Neural cell (in vitro differentiated cells): ENCODE measurements around the gene TRIM56.

ENCODE experiments used
- EP300 ChIP-seq: fragments of 450-650 bp; conservative IDR thresholded peaks from 2 replicates; pipeline ENCODE4 v1.6.1; 2014; ENCODE audit warnings: antibody characterized with exemption, mild to moderate bottlenecking, moderate library complexity; ENCODE audit not compliant: poor library complexity, severe bottlenecking
- EZH2 ChIP-seq: fragments of 200-600, 300-800 bp; shearing (Covaris generic), sonication (generic); IDR thresholded peaks from 2 replicates; pipeline ENCODE4 v1.6.1; 2014; ENCODE audit warnings: antibody characterized with exemption, low read length, borderline replicate concordance, mild to moderate bottlenecking; ENCODE audit not compliant: insufficient read depth, poor library complexity, severe bottlenecking
- MXI1 ChIP-seq: fragments of 450-650 bp; conservative IDR thresholded peaks from 2 replicates; pipeline ENCODE4 v1.6.1; 2014; ENCODE audit warnings: antibody characterized with exemption, mild to moderate bottlenecking; ENCODE audit not compliant: poor library complexity, severe bottlenecking
- TF ChIP-seq, protein P1 (sequence below): fragments of 450-650 bp; IDR thresholded peaks from 2 replicates; pipeline ENCODE4 v1.5.1; 2014; ENCODE audit warnings: antibody characterized with exemption, mild to moderate bottlenecking, moderate library complexity; ENCODE audit not compliant: poor library complexity, severe bottlenecking
- TF ChIP-seq, protein P2 (sequence below): IDR thresholded peaks from 2 replicates; pipeline ENCODE4 v1.6.1; 2012; ENCODE audit warnings: borderline replicate concordance

DNA sequence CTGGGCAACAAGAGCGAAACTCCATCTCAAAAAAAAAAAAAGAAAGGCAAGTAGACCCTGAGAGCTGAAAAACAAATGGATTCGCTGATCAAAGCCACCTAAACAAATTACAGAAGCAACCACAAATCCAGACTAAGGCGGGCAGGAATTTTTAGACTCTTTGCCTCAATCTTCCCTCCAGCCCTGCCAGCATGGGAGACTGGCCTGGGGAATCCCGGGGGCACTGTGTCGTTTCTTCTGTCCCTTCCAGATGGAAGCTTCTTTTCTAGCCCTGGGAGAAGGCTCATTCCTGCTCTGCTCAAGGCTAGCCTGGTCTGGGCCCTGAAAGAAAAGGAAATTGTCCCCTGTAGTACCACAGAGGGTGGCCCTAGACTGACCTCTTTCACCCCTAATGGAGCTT is 26.0 kb downstream of the TRIM56 start:
- TF ChIP-seq MXI1 (no peak), EZH2 (no peak), EP300 (no peak)
- TF ChIP-seq, protein P1, sequence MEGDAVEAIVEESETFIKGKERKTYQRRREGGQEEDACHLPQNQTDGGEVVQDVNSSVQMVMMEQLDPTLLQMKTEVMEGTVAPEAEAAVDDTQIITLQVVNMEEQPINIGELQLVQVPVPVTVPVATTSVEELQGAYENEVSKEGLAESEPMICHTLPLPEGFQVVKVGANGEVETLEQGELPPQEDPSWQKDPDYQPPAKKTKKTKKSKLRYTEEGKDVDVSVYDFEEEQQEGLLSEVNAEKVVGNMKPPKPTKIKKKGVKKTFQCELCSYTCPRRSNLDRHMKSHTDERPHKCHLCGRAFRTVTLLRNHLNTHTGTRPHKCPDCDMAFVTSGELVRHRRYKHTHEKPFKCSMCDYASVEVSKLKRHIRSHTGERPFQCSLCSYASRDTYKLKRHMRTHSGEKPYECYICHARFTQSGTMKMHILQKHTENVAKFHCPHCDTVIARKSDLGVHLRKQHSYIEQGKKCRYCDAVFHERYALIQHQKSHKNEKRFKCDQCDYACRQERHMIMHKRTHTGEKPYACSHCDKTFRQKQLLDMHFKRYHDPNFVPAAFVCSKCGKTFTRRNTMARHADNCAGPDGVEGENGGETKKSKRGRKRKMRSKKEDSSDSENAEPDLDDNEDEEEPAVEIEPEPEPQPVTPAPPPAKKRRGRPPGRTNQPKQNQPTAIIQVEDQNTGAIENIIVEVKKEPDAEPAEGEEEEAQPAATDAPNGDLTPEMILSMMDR: no peak
- TF ChIP-seq, protein P2, sequence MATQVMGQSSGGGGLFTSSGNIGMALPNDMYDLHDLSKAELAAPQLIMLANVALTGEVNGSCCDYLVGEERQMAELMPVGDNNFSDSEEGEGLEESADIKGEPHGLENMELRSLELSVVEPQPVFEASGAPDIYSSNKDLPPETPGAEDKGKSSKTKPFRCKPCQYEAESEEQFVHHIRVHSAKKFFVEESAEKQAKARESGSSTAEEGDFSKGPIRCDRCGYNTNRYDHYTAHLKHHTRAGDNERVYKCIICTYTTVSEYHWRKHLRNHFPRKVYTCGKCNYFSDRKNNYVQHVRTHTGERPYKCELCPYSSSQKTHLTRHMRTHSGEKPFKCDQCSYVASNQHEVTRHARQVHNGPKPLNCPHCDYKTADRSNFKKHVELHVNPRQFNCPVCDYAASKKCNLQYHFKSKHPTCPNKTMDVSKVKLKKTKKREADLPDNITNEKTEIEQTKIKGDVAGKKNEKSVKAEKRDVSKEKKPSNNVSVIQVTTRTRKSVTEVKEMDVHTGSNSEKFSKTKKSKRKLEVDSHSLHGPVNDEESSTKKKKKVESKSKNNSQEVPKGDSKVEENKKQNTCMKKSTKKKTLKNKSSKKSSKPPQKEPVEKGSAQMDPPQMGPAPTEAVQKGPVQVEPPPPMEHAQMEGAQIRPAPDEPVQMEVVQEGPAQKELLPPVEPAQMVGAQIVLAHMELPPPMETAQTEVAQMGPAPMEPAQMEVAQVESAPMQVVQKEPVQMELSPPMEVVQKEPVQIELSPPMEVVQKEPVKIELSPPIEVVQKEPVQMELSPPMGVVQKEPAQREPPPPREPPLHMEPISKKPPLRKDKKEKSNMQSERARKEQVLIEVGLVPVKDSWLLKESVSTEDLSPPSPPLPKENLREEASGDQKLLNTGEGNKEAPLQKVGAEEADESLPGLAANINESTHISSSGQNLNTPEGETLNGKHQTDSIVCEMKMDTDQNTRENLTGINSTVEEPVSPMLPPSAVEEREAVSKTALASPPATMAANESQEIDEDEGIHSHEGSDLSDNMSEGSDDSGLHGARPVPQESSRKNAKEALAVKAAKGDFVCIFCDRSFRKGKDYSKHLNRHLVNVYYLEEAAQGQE: no peak
